Transverse colon (tissue), 3 donors: ENCODE results near the gene MTPN.

ENCODE experiments used
- EP300 ChIP-seq: sonication (generic); formaldehyde crosslinking; IDR thresholded peaks from one replicate; pipeline ENCODE4 v1.6.1; 2017; ENCODE audit warnings: antibody characterized with exemption, low read depth
- POLR2A ChIP-seq: fragments of 450-650 bp; IDR thresholded peaks from one replicate; pipeline ENCODE4 v1.6.1; 2016; ENCODE audit warnings: antibody characterized with exemption, mild to moderate bottlenecking, moderate library complexity
- TF ChIP-seq, protein P1 (sequence below), 5 experiments: fragments of 200-600 bp in 3 of 5; fragments of 450-650 bp in 2 of 5; sonication (generic) in 3 of 5; IDR thresholded peaks; 1 replicate in 2 of 5; 2 replicates in 3 of 5; pipeline ENCODE4 v1.5.1; 2016 to 2017; ENCODE audit warnings: antibody characterized with exemption in 5 of 5, inconsistent platforms in 3 of 5, mild to moderate bottlenecking in 2 of 5, moderate library complexity in 1 of 5

DNA sequence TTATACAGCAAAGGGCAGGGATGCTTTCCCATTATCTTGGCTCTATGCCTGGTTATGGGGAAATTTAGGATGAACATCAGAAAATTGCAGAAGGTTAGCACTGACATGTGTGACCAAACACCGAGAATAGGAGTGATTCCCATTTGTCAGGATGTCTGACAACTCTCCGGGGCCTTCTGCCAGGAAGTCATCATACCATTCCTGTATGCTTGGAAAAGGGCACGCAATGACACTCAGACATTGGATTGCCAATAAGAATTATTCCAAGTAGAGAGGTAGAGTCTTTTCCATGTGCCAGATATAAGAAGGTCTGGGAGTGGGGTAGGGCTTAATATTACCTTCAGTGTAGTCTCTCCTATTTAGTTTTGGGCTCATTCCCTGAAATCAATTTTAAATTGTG lies 82.3 kb downstream of the MTPN start:
- TF ChIP-seq, protein P1, sequence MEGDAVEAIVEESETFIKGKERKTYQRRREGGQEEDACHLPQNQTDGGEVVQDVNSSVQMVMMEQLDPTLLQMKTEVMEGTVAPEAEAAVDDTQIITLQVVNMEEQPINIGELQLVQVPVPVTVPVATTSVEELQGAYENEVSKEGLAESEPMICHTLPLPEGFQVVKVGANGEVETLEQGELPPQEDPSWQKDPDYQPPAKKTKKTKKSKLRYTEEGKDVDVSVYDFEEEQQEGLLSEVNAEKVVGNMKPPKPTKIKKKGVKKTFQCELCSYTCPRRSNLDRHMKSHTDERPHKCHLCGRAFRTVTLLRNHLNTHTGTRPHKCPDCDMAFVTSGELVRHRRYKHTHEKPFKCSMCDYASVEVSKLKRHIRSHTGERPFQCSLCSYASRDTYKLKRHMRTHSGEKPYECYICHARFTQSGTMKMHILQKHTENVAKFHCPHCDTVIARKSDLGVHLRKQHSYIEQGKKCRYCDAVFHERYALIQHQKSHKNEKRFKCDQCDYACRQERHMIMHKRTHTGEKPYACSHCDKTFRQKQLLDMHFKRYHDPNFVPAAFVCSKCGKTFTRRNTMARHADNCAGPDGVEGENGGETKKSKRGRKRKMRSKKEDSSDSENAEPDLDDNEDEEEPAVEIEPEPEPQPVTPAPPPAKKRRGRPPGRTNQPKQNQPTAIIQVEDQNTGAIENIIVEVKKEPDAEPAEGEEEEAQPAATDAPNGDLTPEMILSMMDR (IDR thresholded peaks at IDR 0.05): no peak
- TF ChIP-seq POLR2A (no peak), EP300 (no peak)
